GM10248 (cell line): ENCODE measurements around the gene EGFR.

Source experiments
- CTCF ChIA-PET: fragments of 300-600 bp; sonication (Branson Sonifier 250); formaldehyde crosslinking; extraction: SDS; loops from one replicate; lab custom pipeline; 2021; ENCODE audit warnings: antibody characterized with exemption; lab: Yijun Ruan, JAX
- POLR2A ChIA-PET: fragments of 350-650 bp; sonication (Branson Sonifier 250); formaldehyde crosslinking; extraction: SDS; loops from one replicate; lab custom pipeline; 2020; ENCODE audit warnings: antibody characterized with exemption; lab: Yijun Ruan, JAX
- DNase-seq: peaks from one replicate; pipeline ENCODE4 v3.0.0; 2012; ENCODE audit errors: extremely low spot score
- CTCF ChIP-seq: IDR thresholded peaks from 2 replicates; pipeline ENCODE4 v1.5.1; 2012; ENCODE audit warnings: mild to moderate bottlenecking, low read depth; ENCODE audit errors: extremely low read depth, missing control alignments, control extremely low read depth

EGFR gene

GRCh38 chr7:55093674-55094073, 74.9 kb downstream of the EGFR start:
- no peak for TF ChIP-seq CTCF
- CTCF ChIA-PET = interaction anchor here (0.7 kb wide), 1 partner anchor 28 kb away, joined by 3 read pairs; no protein-coding TSS in a partner anchor
- no peak for DNase-seq
- POLR2A ChIA-PET = no interaction called here

DNA sequence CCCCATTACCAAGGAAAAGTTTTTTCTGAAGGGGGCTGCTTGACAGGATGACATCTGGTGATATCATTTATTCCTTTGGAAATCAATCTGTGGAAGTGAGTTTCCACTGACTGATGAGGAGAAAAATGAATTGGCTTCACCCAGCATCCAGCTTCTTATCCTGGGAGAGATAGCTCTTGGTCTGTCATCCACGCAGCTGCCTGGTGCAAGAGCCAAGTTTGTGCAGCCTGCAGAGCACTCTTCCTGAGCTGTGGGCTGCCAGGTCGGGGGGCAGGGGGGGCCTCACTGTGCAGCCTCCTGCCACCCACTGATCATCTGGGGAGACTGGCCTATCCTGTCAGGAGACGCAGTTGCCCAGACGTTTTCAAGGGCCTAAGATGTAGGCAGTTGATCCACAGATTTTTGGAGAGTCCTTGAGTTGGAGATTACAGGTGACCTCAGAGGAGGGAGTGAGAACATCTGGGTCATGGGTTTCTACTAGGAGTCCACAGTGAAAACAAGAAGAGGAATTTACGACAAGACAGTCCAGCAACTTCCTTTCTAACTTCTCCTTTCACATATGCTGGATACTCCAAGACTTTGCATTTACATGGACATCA, 75.4 kb downstream of the EGFR start:
- CTCF ChIA-PET = no interaction called here
- DNase-seq = no peak
- no peak for TF ChIP-seq CTCF
- POLR2A ChIA-PET = no interaction called here

DNA sequence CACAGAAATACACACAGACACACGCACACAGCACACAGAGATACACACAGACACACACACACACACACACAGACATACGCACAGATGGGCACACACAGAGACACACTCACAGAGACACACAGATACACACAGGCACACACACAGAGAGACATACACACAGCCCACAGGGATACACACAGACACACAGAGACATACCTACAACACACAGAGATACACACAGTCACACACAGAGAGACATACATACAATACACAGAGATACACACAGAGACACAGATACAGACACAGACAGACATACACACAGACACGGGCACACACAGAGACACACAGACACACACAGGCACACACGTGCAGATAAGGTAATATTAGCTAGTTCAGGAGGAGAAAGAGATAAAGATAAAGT, 76.9 kb downstream of the EGFR start:
- CTCF ChIA-PET = no interaction called here

GRCh38 chr7:55096323-55096722, 77.5 kb downstream of the EGFR start:
- no peak for TF ChIP-seq CTCF
- ChIA-PET POLR2A (no interaction called here), CTCF (interaction anchor here (1.0 kb wide), 1 partner anchor 10 kb away, joined by 3 read pairs; no protein-coding TSS in a partner anchor)
- no peak for DNase-seq

More for the DNA sequence above, 76.9 kb downstream of the EGFR start:
- POLR2A ChIA-PET = no interaction called here
- DNase-seq = no peak
- TF ChIP-seq CTCF = no peak

- no peak for TF ChIP-seq CTCF
- POLR2A ChIA-PET = no interaction called here
- no peak for DNase-seq
- CTCF ChIA-PET = interaction anchor here (1.0 kb wide), 1 partner anchor 9 kb away, joined by 3 read pairs; no protein-coding TSS in a partner anchor
Observed at GRCh38 chr7:55097100-55097499, 78.3 kb downstream of the EGFR start.

GRCh38 chr7:55099066-55099820, 80.4 kb downstream of the EGFR start:
- ChIA-PET CTCF (no interaction called here), POLR2A (no interaction called here)
- DNase-seq = no peak
- TF ChIP-seq CTCF = no peak
